ENCODE measurements around the gene MTERF4. TPM values are rescaled to one million over a fixed set of nuclear protein-coding genes. Genes with fewer than 3 reads are reported as not detected.

Gene MTERF4
- polyA plus RNA-seq, 1 donor from 2014 or later: 142 TPM

- Histone ChIP-seq H3K9me2 (ENCODE audit: insufficient read depth, low read length) (no peaks in the 10 kb centered on the region), H3K4me2 (ENCODE audit: low read length) (no peak overlapping the region), H3F3A (ENCODE audit: insufficient read depth, low read length, poor library complexity, severe bottlenecking) (no peaks in the 10 kb centered on the region)
Observed at GRCh38 chr2:241111440-241111805, 9.3 kb upstream of the MTERF4 start.

DNA sequence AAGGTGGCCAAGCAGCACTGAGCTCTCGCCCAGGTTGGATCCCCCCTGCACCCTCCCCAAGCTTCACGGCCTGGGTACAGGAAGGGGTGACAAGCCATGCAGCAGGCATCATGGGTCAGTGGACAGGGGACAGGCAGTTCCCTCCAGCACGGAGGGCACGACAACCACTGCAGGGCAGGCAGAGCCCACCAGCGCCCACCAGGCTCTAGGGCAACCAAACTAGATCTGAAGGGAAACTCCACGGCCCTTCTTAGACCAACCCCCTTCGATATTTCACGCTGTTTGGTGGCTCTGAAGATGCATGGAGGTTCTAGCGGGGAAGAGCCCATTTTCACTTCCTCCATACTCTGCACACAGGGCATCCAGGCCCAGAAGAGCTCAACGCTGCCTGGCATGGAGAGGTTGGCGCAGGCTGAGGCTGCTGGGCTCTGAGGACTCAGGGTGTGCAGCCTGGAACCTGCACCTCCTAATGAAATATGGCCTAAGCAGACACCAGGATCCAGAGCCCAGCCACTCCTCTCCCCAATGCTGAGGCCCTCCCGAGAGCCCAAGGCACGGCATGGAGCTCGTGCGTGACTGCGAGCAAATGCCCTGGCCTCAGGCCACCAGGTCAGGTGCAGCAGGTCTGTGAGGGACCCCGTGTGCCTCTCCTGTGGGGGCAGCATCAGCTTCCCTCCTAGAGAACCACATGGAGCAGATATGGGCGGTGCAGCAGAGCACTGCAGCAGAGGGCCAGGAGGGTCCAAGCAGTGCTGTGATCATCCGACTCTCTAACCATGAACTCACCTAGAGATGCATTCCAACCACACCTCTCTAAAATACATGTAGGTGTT, 8.7 kb upstream of the MTERF4 start:
- H3K27ac ChIP-seq (ENCODE audit: low read length): no peak overlapping the region
- no peaks in the 10 kb centered on the region for H3K27me3 ChIP-seq (ENCODE audit: insufficient read depth, low read depth, low read length)
- no peaks in the 10 kb centered on the region for H3F3A ChIP-seq (ENCODE audit: insufficient read depth, low read length, poor library complexity, severe bottlenecking)
- no peaks in the 10 kb centered on the region for H3K9me2 ChIP-seq (ENCODE audit: insufficient read depth, low read length)
- no peak overlapping the region for H3K4me3 ChIP-seq (ENCODE audit: low read length)
- H3K9ac ChIP-seq (ENCODE audit: low read length): no peak overlapping the region
- no peaks in the 10 kb centered on the region for H4K20me1 ChIP-seq (ENCODE audit: insufficient read depth)
- no peaks in the 10 kb centered on the region for H3K9me3 ChIP-seq (ENCODE audit: low read length)
- H3K79me2 ChIP-seq (replicated peaks; ENCODE audit: insufficient read depth, low read length): no peaks in the 10 kb centered on the region
- H2AFZ ChIP-seq (ENCODE audit: low read depth, low read length): no peak overlapping the region
- H3K36me3 ChIP-seq (ENCODE audit: insufficient read depth, low read length): no peaks in the 10 kb centered on the region
- H3K4me2 ChIP-seq (ENCODE audit: low read length): no peak overlapping the region
- TF ChIP-seq EP300 (conservative IDR thresholded peaks at IDR 0.05; ENCODE audit: poor library complexity, severe bottlenecking) (no peak), RAD21 (conservative IDR thresholded peaks at IDR 0.05) (no peak), CTCF (IDR thresholded peaks at IDR 0.05; ENCODE audit: poor library complexity, severe bottlenecking) (no peak), SMC3 (conservative IDR thresholded peaks at IDR 0.05; ENCODE audit: poor library complexity) (no peak), MXI1 (conservative IDR thresholded peaks at IDR 0.05; ENCODE audit: poor library complexity, severe bottlenecking) (no peak), TAF1 (IDR thresholded peaks at IDR 0.05; ENCODE audit: low read depth) (no peak)
- TF ChIP-seq, protein P1, sequence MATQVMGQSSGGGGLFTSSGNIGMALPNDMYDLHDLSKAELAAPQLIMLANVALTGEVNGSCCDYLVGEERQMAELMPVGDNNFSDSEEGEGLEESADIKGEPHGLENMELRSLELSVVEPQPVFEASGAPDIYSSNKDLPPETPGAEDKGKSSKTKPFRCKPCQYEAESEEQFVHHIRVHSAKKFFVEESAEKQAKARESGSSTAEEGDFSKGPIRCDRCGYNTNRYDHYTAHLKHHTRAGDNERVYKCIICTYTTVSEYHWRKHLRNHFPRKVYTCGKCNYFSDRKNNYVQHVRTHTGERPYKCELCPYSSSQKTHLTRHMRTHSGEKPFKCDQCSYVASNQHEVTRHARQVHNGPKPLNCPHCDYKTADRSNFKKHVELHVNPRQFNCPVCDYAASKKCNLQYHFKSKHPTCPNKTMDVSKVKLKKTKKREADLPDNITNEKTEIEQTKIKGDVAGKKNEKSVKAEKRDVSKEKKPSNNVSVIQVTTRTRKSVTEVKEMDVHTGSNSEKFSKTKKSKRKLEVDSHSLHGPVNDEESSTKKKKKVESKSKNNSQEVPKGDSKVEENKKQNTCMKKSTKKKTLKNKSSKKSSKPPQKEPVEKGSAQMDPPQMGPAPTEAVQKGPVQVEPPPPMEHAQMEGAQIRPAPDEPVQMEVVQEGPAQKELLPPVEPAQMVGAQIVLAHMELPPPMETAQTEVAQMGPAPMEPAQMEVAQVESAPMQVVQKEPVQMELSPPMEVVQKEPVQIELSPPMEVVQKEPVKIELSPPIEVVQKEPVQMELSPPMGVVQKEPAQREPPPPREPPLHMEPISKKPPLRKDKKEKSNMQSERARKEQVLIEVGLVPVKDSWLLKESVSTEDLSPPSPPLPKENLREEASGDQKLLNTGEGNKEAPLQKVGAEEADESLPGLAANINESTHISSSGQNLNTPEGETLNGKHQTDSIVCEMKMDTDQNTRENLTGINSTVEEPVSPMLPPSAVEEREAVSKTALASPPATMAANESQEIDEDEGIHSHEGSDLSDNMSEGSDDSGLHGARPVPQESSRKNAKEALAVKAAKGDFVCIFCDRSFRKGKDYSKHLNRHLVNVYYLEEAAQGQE (IDR thresholded peaks at IDR 0.05; ENCODE audit: borderline replicate concordance): no peak

More at GRCh38 chr2:241111440-241111805, 9.3 kb upstream of the MTERF4 start:
- H3K27me3 ChIP-seq (ENCODE audit: insufficient read depth, low read depth, low read length): no peaks in the 10 kb centered on the region
- H4K20me1 ChIP-seq (ENCODE audit: insufficient read depth): no peaks in the 10 kb centered on the region
- H2AFZ ChIP-seq (ENCODE audit: low read depth, low read length): no peak overlapping the region
- H3K9ac ChIP-seq (ENCODE audit: low read length): no peak overlapping the region
- H3K4me3 ChIP-seq (ENCODE audit: low read length): no peak overlapping the region
- no peaks in the 10 kb centered on the region for H3K9me3 ChIP-seq (ENCODE audit: low read length)
- H3K79me2 ChIP-seq (replicated peaks; ENCODE audit: insufficient read depth, low read length): no peaks in the 10 kb centered on the region
- no peaks in the 10 kb centered on the region for H3K36me3 ChIP-seq (ENCODE audit: insufficient read depth, low read length)
- H3K27ac ChIP-seq (ENCODE audit: low read length): no peak overlapping the region
- TF ChIP-seq CTCF (IDR thresholded peaks at IDR 0.05; ENCODE audit: poor library complexity, severe bottlenecking): no peak
- no peak for TF ChIP-seq EZH2 (IDR thresholded peaks at IDR 0.05; ENCODE audit: borderline replicate concordance, insufficient read depth, low read length, poor library complexity, severe bottlenecking)
- TF ChIP-seq, protein P1 (IDR thresholded peaks at IDR 0.05; ENCODE audit: borderline replicate concordance): no peak
- TF ChIP-seq POLR2AphosphoS5 (IDR thresholded peaks at IDR 0.05): no peak
- no peak for TF ChIP-seq SMC3 (conservative IDR thresholded peaks at IDR 0.05; ENCODE audit: poor library complexity)
- no peak for TF ChIP-seq TAF1 (IDR thresholded peaks at IDR 0.05; ENCODE audit: low read depth)
- no peak for TF ChIP-seq EP300 (conservative IDR thresholded peaks at IDR 0.05; ENCODE audit: poor library complexity, severe bottlenecking)
- no peak for TF ChIP-seq RAD21 (conservative IDR thresholded peaks at IDR 0.05)
- TF ChIP-seq MXI1 (conservative IDR thresholded peaks at IDR 0.05; ENCODE audit: poor library complexity, severe bottlenecking): no peak
